Central memory CD8-positive, alpha-beta T cell (primary cell): Measurements from ENCODE around the gene MAP3K10.
"Not testable (repeated sequence)": the region's sequence is repeated elsewhere in the genome, so short reads cannot be mapped to it uniquely, and the experiment has no call there.

Experiments used
- ATAC-seq: fragments of 150-1000 bp; cut with Tn5 transposase; replicated peaks from 2 replicates; pipeline ENCODE4 v1.10.0; 2022; ENCODE audit warnings: mild to moderate bottlenecking, moderate FRiP score, moderate number of reproducible peaks; ENCODE audit not compliant: poor library complexity, severe bottlenecking; ENCODE audit errors: extremely low read depth
- DNase-seq, 2 donors: peaks; one replicate each; pipeline ENCODE4 v3.0.0; 2021; ENCODE audit warnings: low spot score in 2 of 2
- H3K27ac Mint-ChIP-seq: one replicate; pipeline ENCODE4 v1.8.0; 2022; ENCODE audit warnings: low read depth, mild to moderate bottlenecking, moderate library complexity, mixed read lengths
- H3K27me3 Mint-ChIP-seq: one replicate; pipeline ENCODE4 v1.8.0; 2022; ENCODE audit warnings: mixed read lengths
- H3K36me3 Mint-ChIP-seq: one replicate; pipeline ENCODE4 v1.8.0; 2022; ENCODE audit warnings: mild to moderate bottlenecking, moderate library complexity, mixed read lengths; ENCODE audit not compliant: insufficient read depth
- H3K4me1 Mint-ChIP-seq: one replicate; pipeline ENCODE4 v1.8.0; 2022; ENCODE audit warnings: mixed read lengths
- H3K4me3 Mint-ChIP-seq: one replicate; pipeline ENCODE4 v1.8.0; 2022; ENCODE audit warnings: mild to moderate bottlenecking, moderate library complexity, mixed read lengths
- H3K9me3 Mint-ChIP-seq: one replicate; pipeline ENCODE4 v1.8.0; 2022; ENCODE audit warnings: mixed read lengths

The MAP3K10 gene

DNA sequence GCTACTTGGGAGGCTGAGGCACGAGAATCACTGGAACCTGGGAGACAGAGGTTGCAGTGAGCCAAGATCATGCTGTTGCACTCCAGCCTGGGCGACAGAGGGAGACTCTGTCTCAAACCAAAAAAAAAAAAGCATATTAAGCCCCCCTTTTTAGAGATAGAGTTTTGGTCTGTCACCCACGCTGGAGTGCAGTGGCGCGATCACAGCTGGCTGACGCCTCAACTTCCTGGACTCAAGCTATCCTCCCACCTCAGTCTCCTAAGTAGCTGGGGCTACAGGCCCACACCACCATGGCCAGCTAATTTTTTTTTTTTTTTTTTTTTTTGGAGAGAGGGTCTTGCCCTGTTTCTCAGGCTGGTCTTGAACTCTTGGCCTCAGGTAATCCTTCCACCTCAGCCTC lies 34.2 kb upstream of the MAP3K10 start:
- Mint-ChIP-seq H3K27ac (peak overlapping the region; percentile 22), H3K4me1 (peaks cover 8% of the 10 kb centered on the region), H3K36me3 (no peaks in the 10 kb centered on the region), H3K27me3 (no peaks in the 10 kb centered on the region), H3K4me3 (no peak overlapping the region), H3K9me3 (no peaks in the 10 kb centered on the region)
- DNase-seq (peak in 1 of 2 donors; percentile 15), ATAC-seq (peak; percentile 89)

DNA sequence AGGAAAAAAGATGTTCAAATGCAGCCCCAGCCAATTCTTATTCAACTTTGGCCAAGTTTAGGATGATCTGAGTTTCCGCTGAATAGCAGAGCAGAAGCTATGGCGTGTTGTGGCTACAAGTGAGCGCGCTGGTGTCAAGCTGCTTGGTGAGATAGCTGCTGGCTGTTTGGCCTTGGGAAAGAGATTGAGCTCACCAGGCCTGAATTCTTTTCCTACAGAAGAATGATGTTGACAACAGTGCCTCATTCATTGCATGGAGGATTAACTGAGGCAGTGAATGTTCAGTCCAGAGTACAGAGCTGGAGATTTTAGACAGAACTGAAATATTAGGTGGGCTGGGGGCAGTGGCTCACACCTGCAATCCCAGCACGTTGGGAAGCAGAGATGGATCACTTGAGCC lies 31.5 kb upstream of the MAP3K10 start:
- Mint-ChIP-seq H3K4me1 (peaks cover 24% of the 10 kb centered on the region), H3K36me3 (peaks cover 13% of the 10 kb centered on the region), H3K27me3 (no peaks in the 10 kb centered on the region), H3K27ac (peak overlapping the region; percentile 10), H3K4me3 (no peak overlapping the region), H3K9me3 (no peaks in the 10 kb centered on the region)
- DNase-seq (no peak), ATAC-seq (no peak)

DNA sequence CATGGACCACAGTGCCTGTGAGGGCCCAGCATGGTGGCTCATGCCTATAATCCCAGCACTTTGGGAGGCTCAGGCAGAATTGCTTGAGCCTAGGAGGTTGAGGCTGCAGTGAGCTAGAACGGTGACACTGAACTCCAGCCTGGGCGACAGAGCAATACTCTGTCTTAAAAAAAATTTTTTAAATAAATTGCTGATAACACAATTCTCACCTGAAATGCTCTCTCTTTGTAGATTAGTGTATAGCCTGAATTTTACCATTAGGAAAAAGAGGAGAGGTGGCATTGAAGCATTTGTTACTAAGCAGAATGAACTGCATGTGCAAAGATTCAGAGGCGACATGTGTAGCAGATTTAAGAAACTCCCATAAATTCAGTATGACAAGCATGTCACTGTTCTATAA lies 29.1 kb upstream of the MAP3K10 start:
- H3K27ac Mint-ChIP-seq, result no peak overlapping the region
- no peak overlapping the region for H3K4me3 Mint-ChIP-seq
- no peaks in the 10 kb centered on the region for H3K27me3 Mint-ChIP-seq
- no peak for DNase-seq
- H3K36me3 Mint-ChIP-seq, result peaks cover 14% of the 10 kb centered on the region
- H3K9me3 Mint-ChIP-seq, result no peaks in the 10 kb centered on the region
- peaks cover 26% of the 10 kb centered on the region for H3K4me1 Mint-ChIP-seq
- no peak for ATAC-seq

DNA sequence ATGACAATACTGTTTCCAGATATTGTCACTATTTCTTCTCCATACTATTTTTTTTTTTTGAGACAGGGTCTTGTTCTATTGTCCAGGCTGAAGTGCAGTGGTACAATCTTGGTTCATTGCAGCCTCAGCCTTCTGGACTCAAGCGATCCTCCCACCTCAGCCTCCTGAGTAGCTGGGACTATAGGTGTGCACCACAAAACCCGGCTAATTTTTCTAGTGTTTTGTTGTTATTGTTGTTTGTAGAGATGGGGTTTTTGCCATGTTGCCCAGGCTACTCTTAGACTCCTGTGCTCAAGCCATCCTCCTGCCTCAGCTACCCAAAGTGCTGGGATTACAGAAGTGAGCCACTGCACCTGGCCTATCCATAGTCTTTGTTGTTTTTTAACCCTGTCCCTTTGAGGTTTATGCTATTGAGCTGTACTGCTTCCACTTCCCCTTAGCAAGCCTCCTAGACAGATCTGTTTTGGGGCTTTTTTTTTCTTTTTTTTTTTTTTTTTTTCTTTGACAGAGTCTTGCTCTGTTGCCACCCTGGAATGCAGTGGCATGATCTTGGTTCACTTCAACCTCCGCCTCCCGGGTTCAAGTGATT lies 27.6 kb upstream of the MAP3K10 start:
- peak overlapping the region; percentile 84 for H3K27ac Mint-ChIP-seq
- no peaks in the 10 kb centered on the region for H3K27me3 Mint-ChIP-seq
- peaks cover 26% of the 10 kb centered on the region for H3K4me1 Mint-ChIP-seq
- ATAC-seq (peak; percentile 56), DNase-seq (no peak)
- H3K36me3 Mint-ChIP-seq, result peaks cover 14% of the 10 kb centered on the region
- H3K4me3 Mint-ChIP-seq, result peak overlapping the region; percentile 31
- no peaks in the 10 kb centered on the region for H3K9me3 Mint-ChIP-seq

DNA sequence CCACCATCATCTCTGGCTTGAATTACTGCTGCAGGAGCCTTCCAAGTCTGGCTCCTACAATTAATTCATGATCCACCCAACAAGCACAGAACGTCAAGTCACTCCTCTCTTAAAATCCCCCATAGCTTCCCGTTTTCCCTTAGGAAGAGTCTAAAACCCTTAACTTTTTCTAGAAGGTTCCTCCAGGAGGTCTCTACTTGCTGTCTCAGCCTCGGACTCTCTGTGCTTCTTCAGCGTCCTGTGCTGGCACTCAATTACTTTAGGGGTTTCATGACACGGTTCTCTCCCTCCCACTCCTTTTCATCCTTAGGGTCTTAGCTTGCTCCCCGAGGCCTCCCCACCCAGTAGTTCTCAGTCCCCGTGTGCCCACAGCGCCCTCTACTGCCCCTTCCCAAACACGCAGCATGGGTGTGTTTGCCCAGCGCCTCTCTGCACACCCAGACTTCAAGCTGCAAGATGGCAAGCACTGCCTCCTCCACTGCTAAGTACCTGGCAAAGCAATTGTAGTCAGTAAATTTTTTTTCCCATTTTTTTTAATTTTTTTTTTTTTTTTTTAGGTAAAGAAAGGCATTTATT lies 25.8 kb upstream of the MAP3K10 start:
- Mint-ChIP-seq H3K4me3 (no peak overlapping the region), H3K4me1 (peaks cover 26% of the 10 kb centered on the region), H3K9me3 (no peaks in the 10 kb centered on the region), H3K27ac (no peak overlapping the region), H3K36me3 (peaks cover 14% of the 10 kb centered on the region), H3K27me3 (no peaks in the 10 kb centered on the region)
- DNase-seq (peak; percentile 35 to 51), ATAC-seq (no peak)

DNA sequence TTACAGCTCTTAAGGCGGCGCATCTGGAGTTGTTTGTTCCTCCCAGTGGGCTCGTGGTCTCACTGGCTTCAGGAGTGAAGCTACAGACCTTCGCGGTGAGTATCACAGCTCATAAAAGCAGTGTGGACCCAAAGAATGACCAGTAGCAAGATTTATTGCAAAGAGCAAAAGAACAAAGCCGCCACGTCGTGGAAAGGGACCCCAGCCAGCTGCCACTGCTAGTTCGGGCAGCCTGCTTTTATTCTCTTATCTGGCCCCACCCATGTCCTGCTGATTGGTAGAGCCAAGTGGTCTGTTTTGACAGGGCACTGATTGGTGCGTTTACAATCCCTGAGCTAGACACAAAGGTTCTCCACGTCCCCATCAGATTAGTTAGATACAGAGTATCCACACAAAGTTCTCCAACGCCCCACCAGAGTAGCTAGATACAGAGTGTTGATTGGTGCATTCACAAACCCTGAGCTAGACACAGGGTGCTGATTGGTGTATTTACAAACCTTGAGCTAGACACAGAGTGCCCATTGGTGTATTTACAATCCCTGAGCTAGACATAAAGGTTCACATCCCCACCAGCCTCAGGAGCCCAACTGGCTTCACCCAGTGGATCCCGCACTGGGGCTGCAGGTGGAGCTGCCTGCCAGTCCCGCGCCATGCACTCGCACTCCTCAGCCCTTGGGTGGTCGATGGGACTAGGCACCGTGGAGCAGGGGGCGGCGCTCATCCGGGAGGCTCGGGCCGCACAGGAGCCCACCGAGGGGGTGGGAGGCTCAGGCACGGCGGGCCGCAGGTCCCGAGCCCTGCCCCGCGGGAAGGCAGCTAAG lies 21.5 kb upstream of the MAP3K10 start:
- not testable (repeated sequence) for H3K4me1 Mint-ChIP-seq, H3K36me3 Mint-ChIP-seq, H3K27ac Mint-ChIP-seq

DNA sequence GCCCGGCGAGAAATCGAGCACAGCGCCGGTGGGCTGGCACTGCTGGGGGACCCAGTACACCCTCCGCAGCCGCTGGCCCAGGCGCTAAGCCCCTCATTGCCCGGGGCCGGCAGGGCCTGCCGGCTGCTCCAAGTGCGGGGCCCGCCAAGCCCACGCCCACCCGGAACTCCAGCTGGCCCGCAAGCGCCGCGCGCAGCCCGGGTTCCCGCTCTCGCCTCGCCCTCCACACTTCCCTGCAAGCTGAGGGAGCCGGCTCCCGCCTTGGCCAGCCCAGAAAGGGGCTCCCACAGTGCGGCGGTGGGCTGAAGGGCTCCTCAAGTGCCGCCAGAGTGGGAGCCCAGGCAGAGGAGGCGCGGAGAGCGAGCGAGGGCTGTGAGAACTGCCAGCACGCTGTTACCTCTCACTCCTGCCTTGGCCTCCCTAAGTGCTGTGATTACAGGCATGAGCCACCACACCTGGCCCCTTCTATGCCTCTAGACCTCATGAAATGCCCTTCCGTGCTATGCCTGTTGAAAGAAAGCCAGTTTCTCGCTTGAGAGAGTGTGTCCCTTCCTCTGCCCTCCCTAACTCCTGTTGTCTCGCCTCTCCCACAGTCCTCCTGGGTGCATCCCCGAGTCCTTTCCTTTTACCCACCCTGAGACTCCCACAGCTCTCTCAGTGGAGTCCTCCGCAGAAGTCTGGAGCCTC lies 20.8 kb upstream of the MAP3K10 start:
- H3K27ac Mint-ChIP-seq, ATAC-seq, DNase-seq, H3K4me3 Mint-ChIP-seq, H3K36me3 Mint-ChIP-seq, H3K27me3 Mint-ChIP-seq, H3K9me3 Mint-ChIP-seq, H3K4me1 Mint-ChIP-seq: not testable (repeated sequence)

More for the DNA sequence above, 21.5 kb upstream of the MAP3K10 start:
- not testable (repeated sequence) for DNase-seq, H3K9me3 Mint-ChIP-seq, H3K4me3 Mint-ChIP-seq, ATAC-seq, H3K27me3 Mint-ChIP-seq

DNA sequence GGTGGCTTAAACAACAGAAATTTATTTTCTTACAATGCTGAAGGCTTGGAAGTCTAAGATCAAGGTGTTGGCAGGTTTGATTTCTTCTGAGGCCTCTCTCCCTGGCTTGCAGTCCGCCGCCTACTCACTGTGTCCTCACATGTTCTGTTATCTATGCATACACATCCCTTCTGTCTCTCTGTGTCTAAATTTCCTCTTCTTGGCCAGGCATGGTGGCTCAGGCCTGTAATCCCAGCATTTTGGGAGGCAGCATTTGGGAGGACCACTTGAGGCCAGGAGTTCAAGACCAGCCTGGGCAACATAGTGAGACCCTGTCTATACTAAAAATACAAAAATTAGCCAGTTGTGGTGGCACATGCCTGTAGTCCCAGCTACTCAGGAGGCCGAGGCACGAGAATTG lies 19.9 kb upstream of the MAP3K10 start:
- not testable (repeated sequence) for ATAC-seq, H3K36me3 Mint-ChIP-seq, H3K4me3 Mint-ChIP-seq, H3K27me3 Mint-ChIP-seq, H3K4me1 Mint-ChIP-seq, H3K9me3 Mint-ChIP-seq, DNase-seq, H3K27ac Mint-ChIP-seq

DNA sequence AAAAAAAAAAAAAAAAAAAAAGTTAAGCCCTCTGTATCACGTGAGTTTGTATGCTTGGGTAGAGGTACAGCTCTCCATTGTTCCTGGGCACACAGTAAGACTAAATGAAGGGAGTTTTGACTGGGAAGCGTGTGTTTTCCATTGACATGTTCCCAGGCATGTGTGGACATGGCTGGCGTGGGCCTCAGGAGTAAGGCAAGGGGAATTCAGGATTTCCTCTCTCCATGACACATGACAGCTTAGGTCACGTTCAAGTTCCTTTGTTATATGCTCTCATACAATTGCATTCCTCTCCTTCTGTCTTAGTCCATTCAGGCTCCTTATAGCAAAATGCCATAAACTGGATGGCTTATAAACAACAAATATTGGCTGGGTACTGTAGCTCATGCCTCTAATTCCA lies 17.1 kb upstream of the MAP3K10 start:
- Mint-ChIP-seq H3K36me3 (no peaks in the 10 kb centered on the region), H3K4me1 (no peaks in the 10 kb centered on the region), H3K27ac (no peak overlapping the region), H3K27me3 (peaks cover 6% of the 10 kb centered on the region), H3K4me3 (no peak overlapping the region), H3K9me3 (no peaks in the 10 kb centered on the region)
- DNase-seq (no peak), ATAC-seq (no peak)

DNA sequence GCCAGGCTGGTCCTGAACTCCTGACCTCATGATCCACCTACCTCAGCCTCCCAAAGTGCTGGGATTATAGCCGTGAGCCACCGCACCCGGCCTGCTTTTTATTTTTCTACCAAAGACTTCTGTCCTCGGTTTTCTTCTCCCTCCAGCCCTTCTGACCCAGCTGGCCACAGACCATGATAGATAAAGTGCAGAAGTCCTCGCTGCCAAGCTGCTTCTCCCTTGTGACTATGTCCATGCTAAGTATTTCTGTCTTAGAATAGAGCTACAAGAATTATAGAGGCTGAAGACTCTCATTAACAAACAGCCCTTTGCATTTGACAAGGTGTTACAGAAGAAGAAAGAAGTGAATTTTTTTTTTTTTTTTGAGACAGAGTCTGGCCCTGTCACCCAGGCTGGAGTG lies 15.4 kb upstream of the MAP3K10 start:
- no peak overlapping the region for H3K27ac Mint-ChIP-seq
- DNase-seq (no peak), ATAC-seq (no peak)
- peaks cover 18% of the 10 kb centered on the region for H3K27me3 Mint-ChIP-seq
- H3K4me3 Mint-ChIP-seq, result no peak overlapping the region
- no peaks in the 10 kb centered on the region for H3K36me3 Mint-ChIP-seq
- H3K9me3 Mint-ChIP-seq, result no peaks in the 10 kb centered on the region
- H3K4me1 Mint-ChIP-seq, result no peaks in the 10 kb centered on the region

DNA sequence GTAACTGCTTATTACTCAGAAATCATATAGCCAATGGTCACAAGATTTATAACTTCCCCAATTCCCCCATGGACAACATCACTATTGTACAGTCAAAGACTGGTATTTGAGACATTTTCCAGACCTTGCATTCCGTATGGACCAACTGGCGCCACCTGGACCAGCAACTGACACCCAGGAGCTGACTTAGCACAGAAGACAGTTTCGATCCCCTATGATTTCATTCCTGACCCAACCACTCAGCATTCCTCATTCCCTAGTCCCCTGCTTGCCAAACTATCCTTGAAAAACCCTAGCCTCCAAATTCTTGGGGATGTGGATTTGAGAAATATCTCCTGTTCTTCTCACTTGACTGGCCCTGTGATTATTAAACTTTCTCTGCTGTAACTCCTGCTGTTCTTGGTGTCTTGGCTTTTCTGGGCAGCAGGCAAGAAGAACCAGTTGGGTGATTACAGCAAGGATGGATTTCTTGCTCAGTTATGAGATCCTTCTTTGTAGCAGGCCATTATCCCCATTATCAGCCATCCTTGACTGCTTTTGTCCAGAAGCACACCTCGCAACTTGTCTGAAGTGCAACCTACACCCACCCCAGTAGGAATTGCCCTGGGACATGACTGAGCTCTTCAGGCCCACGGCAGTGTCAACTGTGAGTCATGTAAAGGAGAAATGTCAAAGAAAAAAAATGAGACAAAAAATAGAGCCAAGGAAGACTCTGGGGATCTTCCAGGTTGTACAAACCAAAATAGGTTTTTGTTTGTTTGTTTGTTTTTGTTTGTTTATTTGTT lies 13.7 kb upstream of the MAP3K10 start:
- ATAC-seq (no peak), DNase-seq (no peak)
- H3K36me3 Mint-ChIP-seq, result no peaks in the 10 kb centered on the region
- H3K4me3 Mint-ChIP-seq, result no peak overlapping the region
- H3K27me3 Mint-ChIP-seq, result peaks cover 18% of the 10 kb centered on the region
- H3K9me3 Mint-ChIP-seq, result no peaks in the 10 kb centered on the region
- no peaks in the 10 kb centered on the region for H3K4me1 Mint-ChIP-seq
- no peak overlapping the region for H3K27ac Mint-ChIP-seq

DNA sequence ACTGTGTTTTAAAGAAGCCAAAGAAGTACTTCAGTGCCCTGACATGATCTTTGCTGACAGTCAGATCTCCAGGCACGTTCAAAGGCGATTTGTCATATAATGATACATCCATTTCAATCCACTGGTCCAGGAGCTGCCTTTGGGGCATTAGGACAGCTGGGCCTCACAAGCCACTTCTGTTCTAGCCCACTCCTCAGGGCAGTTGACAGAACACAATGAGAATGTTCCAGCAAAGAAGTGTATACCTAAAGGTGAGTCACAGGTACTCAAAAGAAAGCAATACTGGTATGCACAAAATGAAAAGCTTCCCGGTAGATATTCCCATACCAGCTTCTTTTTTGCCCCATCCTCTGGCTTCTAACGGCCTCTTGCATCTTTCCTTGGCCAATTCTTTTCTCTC lies 12.5 kb upstream of the MAP3K10 start:
- H3K36me3 Mint-ChIP-seq, result no peaks in the 10 kb centered on the region
- no peak overlapping the region for H3K4me3 Mint-ChIP-seq
- H3K27ac Mint-ChIP-seq, result no peak overlapping the region
- no peaks in the 10 kb centered on the region for H3K4me1 Mint-ChIP-seq
- ATAC-seq (no peak), DNase-seq (no peak)
- no peaks in the 10 kb centered on the region for H3K9me3 Mint-ChIP-seq
- H3K27me3 Mint-ChIP-seq, result peaks cover 18% of the 10 kb centered on the region
